Loucy (cell line): Measurements from ENCODE around the gene INTS1.

ENCODE experiments used
- CTCF ChIP-seq: fragments of 200-600 bp; sonication (generic); conservative IDR thresholded peaks from 2 replicates; pipeline ENCODE4 v1.5.1; 2014; ENCODE audit warnings: mild to moderate bottlenecking, antibody characterized with exemption, low read length
- EZH2phosphoT487 ChIP-seq: fragments of 200-600 bp; IDR thresholded peaks from 2 replicates; pipeline ENCODE4 v1.6.1; 2018; ENCODE audit warnings: antibody characterized with exemption, mild to moderate bottlenecking, moderate library complexity, borderline replicate concordance

DNA sequence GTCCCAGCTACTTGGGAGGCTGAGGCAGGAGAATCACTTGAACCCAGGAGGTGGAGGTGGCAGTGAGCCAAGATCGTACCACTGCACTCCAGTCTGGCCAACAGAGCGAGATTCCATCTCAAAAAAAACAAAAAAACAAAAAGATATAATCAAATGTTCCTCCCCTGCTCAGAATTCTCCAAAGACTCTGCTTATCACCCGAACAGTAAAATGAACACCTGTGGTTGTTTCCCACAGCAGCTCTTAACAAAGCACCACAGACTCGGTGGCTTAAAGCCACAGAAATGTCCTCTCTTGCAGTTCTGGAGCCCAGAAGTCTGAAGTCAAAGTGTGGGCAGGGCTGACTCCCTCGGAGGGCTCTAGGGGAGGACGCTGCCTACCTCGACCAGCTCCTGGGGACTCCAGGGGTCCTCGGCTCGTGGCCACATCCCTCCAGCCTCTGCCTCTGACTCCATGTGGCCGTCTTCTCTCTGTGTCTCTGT is 4.1 kb upstream of the INTS1 start:
- TF ChIP-seq CTCF (no peak), EZH2phosphoT487 (no peak)
